ENCODE measurements around the gene CCDC142.

Gene CCDC142

GRCh38 chr2:74430502-74430901 is 52.3 kb downstream of the CCDC142 start:
- no peak overlapping the region for H3K27ac Mint-ChIP-seq

GRCh38 chr2:74429487-74430451 is 53.0 kb downstream of the CCDC142 start:
- Mint-ChIP-seq H3K9me3 (no peaks in the 10 kb centered on the region), H3K27me3 (no peaks in the 10 kb centered on the region), H3K4me3 (no peak overlapping the region), H3K36me3 (peaks cover 38% of the 10 kb centered on the region), H3K4me1 (no peaks in the 10 kb centered on the region), H3K27ac (no peak overlapping the region)
- ATAC-seq: no peak

More at GRCh38 chr2:74430502-74430901, 52.3 kb downstream of the CCDC142 start:
- Mint-ChIP-seq H3K27me3 (no peaks in the 10 kb centered on the region), H3K4me1 (no peaks in the 10 kb centered on the region), H3K4me3 (no peak overlapping the region), H3K36me3 (peaks cover 31% of the 10 kb centered on the region), H3K9me3 (no peaks in the 10 kb centered on the region)
- no peak for ATAC-seq

GRCh38 chr2:74428675-74429074 is 54.1 kb downstream of the CCDC142 start:
- ATAC-seq: no peak
- Mint-ChIP-seq H3K27me3 (no peaks in the 10 kb centered on the region), H3K4me1 (no peaks in the 10 kb centered on the region), H3K36me3 (peaks cover 43% of the 10 kb centered on the region), H3K9me3 (no peaks in the 10 kb centered on the region), H3K27ac (no peak overlapping the region), H3K4me3 (no peak overlapping the region)

GRCh38 chr2:74427551-74427950 is 55.2 kb downstream of the CCDC142 start:
- no peak overlapping the region for H3K27ac Mint-ChIP-seq

GRCh38 chr2:74426181-74426758 is 56.5 kb downstream of the CCDC142 start:
- H3K9me3 Mint-ChIP-seq: no peaks in the 10 kb centered on the region
- H3K4me3 Mint-ChIP-seq: no peak overlapping the region
- H3K36me3 Mint-ChIP-seq: peaks cover 43% of the 10 kb centered on the region
- H3K27me3 Mint-ChIP-seq: no peaks in the 10 kb centered on the region
- H3K4me1 Mint-ChIP-seq: peaks cover 19% of the 10 kb centered on the region
- no peak for ATAC-seq
- no peak overlapping the region for H3K27ac Mint-ChIP-seq

More at GRCh38 chr2:74427551-74427950, 55.2 kb downstream of the CCDC142 start:
- ATAC-seq: no peak
- Mint-ChIP-seq H3K4me1 (peaks cover 11% of the 10 kb centered on the region), H3K27me3 (no peaks in the 10 kb centered on the region), H3K4me3 (no peak overlapping the region), H3K36me3 (peaks cover 43% of the 10 kb centered on the region), H3K9me3 (no peaks in the 10 kb centered on the region)

GRCh38 chr2:74425523-74425922 is 57.3 kb downstream of the CCDC142 start:
- Mint-ChIP-seq H3K27me3 (no peaks in the 10 kb centered on the region), H3K9me3 (no peaks in the 10 kb centered on the region), H3K4me3 (no peak overlapping the region), H3K4me1 (peaks cover 26% of the 10 kb centered on the region), H3K36me3 (peaks cover 43% of the 10 kb centered on the region), H3K27ac (no peak overlapping the region)
- no peak for ATAC-seq

GRCh38 chr2:74424995-74425406 is 57.8 kb downstream of the CCDC142 start:
- no peak overlapping the region for H3K27ac Mint-ChIP-seq
- no peak for ATAC-seq
- no peak overlapping the region for H3K4me3 Mint-ChIP-seq
- H3K36me3 Mint-ChIP-seq: peaks cover 40% of the 10 kb centered on the region
- no peaks in the 10 kb centered on the region for H3K27me3 Mint-ChIP-seq
- no peaks in the 10 kb centered on the region for H3K9me3 Mint-ChIP-seq
- H3K4me1 Mint-ChIP-seq: peaks cover 31% of the 10 kb centered on the region

- Mint-ChIP-seq H3K4me3 (no peak overlapping the region), H3K4me1 (peaks cover 36% of the 10 kb centered on the region), H3K27me3 (no peaks in the 10 kb centered on the region), H3K27ac (no peak overlapping the region), H3K9me3 (no peaks in the 10 kb centered on the region), H3K36me3 (peaks cover 39% of the 10 kb centered on the region)
- no peak for ATAC-seq
Observed at GRCh38 chr2:74424139-74424992, 58.4 kb downstream of the CCDC142 start.

All from stimulated activated memory B cell treated with anti-CD40 and anti-IgM and Interleukin-4, amounts not matched to agents 10 μg/mL and 1 μg/mL and 100 μg/mL, for 72 hours (primary cell).